NCI-H1930 (cell line): ENCODE measurements around the gene CAMSAP2.

Experiments used
- DNase-seq, 2 experiments: peaks; one replicate each; lab custom pipeline; 2025; lab: John Stamatoyannopoulos, UW

CAMSAP2 gene

GRCh38 chr1:200899451-200899915 lies 160.8 kb downstream of the CAMSAP2 start:
- DNase-seq: no peak

GRCh38 chr1:200899954-200900867 lies 161.5 kb downstream of the CAMSAP2 start:
- no peak for DNase-seq

GRCh38 chr1:200900877-200901276 lies 162.2 kb downstream of the CAMSAP2 start:
- DNase-seq: no peak

- DNase-seq: no peak
These were observed 162.7 kb downstream of the CAMSAP2 start for GRCh38 chr1:200901350-200901749.

- DNase-seq: no peak
These were observed 163.2 kb downstream of the CAMSAP2 start for GRCh38 chr1:200901796-200902444.

- DNase-seq: no peak
These were observed 165.1 kb downstream of the CAMSAP2 start for GRCh38 chr1:200903793-200904192.

- no peak for DNase-seq
These were observed 166.1 kb downstream of the CAMSAP2 start for GRCh38 chr1:200904772-200905171.

- DNase-seq: no peak
These were observed 166.8 kb downstream of the CAMSAP2 start for GRCh38 chr1:200905411-200906052.

- no peak for DNase-seq
These were observed 167.8 kb downstream of the CAMSAP2 start for GRCh38 chr1:200906491-200906890.

- no peak for DNase-seq
These were observed 169.0 kb downstream of the CAMSAP2 start for GRCh38 chr1:200907611-200908097.

GRCh38 chr1:200908191-200908868 lies 169.6 kb downstream of the CAMSAP2 start:
- no peak for DNase-seq

GRCh38 chr1:200909071-200909470 lies 170.4 kb downstream of the CAMSAP2 start:
- DNase-seq: no peak

GRCh38 chr1:200909757-200910239 lies 171.1 kb downstream of the CAMSAP2 start:
- no peak for DNase-seq
